HG03095 (cell line): Measurements from ENCODE around the gene FARS2.

ENCODE experiments used
- ATAC-seq: cut with Tn5 transposase; IDR thresholded peaks from one replicate; pipeline ENCODE4 v1.9.1; 2021; ENCODE audit warnings: moderate library complexity; ENCODE audit not compliant: unreplicated experiment

The FARS2 gene

DNA sequence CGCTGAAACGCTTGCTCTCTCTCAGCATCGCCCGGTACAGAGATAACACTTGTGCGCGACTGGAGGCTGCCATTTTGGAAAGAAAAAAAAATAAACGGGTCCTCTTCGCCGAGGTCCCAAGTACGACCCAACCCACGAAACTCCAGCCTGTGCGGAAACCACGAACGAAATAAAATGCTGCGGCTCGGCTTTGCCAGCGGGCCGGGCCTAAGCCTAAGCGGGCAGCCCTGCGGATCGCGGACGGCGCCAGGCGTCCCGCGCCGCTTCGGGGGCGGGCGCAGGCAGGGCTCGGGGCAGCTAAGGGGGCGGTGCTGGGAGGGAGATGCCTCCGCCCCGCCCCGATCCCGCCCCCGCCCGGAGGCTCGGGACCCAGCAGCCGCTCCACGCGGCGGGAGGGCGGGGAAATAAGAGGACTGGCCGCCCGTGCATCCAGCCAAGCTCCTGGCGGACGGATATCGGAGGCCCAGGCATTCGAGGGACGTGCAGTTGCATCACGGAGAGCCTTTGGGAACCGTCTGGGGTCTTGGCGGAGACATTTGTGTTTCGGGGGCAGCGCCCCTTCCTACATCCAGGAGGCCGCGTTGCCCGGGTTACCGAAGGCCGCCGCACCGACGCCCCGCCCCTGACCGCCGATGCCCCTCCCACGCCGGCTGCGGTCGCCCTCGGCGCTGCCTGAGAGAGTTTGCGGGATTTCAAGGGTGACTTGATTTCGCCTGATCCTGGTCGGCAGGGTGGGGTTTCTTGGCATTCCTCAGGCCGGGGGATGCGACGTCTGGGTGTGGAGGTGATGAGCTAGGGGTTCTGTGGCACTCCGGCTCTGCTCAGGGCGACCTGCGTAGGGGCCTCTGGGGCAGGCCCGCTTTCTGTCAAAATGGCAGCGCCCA lies at the start of gene FARS2, which contains the start of gene LYRM4:
TSS of gene FARS2 (plus strand) at position 853 of the 884 bp plus-strand sequence.
TSS of gene LYRM4 (minus strand) at position 290 of the 884 bp plus-strand sequence. CDS start at position 73, 217 bp downstream.
- peak; percentile 70 for ATAC-seq

DNA sequence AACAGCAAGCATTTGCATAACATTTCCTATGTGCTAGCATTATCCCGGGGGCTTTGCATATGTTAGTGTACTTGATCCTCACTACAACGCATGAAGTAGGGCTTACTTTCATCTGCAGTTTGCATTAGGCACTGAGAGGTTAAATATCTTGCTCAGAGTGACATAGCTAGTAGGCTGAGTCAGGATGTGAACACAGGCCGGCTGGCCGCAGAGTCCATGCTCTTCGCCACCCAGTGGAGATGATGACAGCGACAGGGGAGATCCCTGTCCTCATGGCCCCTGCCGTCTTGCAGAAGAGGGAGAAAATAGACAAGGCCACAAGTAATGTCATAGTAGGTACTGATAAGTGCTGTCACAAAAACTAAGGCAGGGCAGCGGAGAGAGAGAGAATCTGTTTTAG lies 47.5 kb upstream of the FARS2 start:
- ATAC-seq, result no peak

DNA sequence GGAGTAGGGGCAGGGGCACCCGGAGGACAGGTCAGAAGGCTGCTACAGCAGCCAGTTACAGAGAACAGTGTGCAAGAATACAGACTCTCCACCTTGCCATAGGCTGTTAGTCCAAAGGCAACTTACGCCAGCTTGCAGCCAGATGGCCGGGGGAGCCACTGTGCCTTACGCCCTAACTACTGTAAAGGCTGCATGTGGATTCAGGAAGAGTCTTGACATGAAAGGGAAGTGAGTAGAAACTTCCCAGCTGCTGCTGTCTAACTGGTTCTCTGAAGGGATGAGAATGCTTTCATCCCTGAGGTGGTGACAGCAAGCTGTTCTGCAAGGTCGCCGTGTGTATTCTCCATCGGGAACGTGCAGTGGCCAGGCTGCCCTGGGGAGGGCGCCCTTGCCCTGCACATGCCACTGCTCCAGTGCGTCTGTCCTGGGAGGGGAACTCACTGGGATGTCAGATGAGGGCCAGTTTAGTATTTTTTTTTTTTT lies 46.7 kb upstream of the FARS2 start:
- ATAC-seq, result no peak

DNA sequence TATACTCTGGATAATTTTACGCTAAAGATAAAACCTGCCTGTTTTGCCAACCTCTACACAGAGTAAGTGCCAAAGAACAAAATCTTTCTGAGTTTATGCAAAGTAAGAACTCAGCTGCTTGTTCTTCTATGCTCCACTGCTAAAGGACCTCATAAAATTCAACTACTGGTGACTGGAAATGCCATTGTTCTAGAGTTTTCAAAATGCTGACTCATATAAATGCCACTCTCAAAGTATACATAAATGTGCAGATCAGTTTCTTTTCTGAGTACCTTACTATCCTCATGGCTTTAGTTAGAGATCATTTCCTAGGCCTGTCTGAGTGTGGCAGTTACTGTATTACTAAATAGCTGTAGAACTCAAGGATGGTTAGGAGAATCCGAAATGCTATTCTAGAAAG lies 46.2 kb upstream of the FARS2 start:
- no peak for ATAC-seq

DNA sequence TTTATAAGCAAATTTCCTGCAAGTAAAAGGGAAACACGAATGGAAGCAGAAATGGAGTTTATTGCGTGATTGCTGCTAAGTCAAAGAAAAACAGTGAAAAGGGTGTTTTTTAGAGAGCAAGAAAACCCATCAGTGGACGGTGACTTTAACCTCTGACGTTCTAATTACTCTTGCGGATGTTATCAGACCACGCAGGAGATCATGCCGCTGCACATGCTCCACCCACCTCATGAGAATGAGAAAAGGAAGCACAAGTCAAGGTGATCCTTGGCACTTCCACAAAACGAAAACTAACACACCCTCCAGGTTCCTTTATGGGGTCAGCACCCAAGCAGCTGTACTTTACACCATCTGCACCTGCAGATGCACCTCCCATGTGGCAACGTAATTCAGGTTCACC lies 45.5 kb upstream of the FARS2 start:
- no peak for ATAC-seq

DNA sequence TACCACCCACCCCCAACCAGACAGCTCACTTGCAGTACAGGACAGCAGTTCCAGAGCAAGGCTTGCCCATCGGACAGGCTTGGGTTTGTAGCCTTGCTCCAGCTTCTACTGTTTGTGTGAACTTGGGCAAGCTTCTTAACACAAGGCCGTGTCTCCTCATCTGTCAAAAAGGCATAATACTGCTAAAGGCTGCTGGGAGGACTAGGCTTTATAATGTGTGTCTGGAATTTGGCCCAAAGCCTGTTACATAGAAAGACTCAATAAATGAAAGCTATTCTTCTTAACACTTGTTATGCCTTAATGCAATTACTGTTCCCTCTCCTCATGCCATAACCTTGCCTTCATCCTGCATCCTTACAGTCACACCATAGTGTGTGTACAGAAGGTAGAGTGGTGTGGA lies 44.0 kb upstream of the FARS2 start:
- no peak for ATAC-seq

DNA sequence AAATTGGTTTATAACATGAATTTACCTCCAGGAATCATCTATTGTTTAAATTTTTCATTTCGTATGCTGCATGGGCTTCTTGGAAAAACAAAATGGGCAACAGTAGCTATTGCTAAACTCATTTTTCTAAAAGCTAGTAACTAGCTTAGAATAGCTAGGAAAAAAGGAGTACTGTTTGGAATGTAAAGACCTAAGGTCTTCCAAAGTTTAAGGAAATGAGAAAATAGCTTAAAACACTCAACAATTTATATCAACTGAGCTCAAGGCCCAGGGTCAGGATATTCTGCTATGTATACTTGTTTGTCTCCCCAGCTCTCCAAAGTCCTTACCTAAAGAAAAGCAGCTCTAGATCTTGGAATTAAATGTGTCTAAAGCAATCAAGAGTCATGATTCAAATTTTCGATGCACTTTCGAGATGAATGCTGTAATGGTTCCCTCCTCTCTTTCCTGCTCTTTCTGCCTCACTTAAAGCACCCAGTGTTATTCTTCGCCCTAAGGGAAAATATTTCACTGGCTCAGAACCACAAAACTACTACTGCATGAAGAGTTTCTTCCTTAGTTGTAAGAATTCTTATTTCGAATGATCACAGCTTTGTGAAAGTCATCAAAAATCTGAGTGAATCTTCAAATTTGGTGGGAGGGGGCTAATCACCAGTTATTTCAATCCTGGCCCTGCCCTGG lies 42.2 kb upstream of the FARS2 start:
- no peak for ATAC-seq

DNA sequence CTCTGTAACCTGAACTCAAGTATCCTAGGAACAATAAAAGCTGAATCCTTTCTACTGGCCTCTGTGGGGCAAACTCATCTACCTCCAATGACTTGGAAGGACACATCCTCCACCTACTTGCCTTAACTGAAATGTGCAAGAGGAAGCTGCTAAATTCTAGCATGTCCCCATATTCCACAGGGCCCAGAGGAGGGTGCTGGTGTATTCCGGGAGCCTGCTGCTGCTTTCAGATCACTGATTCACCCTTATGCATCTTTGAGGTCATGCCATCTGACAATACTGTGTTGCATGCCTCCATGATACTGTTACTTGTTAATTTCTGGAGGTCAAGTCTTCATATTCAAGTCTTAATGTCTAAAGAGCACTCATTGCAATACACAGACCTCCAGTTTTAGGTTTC lies 40.9 kb upstream of the FARS2 start:
- no peak for ATAC-seq

DNA sequence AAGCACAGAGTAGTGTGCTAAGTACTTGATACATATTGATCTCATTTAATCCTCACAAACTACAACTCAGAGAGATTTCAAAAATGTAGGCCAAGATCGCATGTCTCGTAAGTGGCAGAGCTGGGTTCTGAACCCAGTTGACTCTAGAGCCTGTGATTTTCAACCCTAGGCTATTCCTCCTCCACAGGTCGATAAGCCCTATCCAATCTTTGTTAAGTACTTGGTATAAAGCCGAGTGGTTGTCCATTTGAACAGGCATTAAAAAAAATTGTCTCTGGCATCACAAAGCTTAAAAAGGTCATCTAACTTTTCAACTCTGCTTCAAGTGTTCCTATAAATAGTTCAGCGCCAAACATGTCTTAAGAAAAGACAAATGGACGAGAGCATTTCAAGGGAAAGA lies 38.0 kb upstream of the FARS2 start:
- ATAC-seq, result no peak

DNA sequence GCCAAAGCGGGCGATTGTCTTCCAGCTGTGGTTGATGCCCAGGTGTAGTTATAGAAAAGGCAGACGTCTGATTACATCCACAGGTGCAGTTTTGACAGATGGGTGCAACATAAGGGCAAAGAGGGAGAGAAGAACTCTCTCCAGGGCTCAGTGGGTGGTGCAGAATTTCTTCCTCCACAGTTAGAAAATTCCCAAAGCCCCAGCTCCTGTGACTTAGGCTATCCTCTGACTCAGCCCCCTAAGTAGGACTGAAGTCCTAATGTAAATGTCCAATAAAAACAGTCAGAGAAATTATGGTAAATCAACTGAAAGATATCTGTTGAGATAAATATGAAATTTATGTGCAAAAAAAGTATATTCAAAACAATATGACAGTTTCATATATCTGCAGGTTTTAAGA lies 32.0 kb upstream of the FARS2 start:
- ATAC-seq, result no peak

DNA sequence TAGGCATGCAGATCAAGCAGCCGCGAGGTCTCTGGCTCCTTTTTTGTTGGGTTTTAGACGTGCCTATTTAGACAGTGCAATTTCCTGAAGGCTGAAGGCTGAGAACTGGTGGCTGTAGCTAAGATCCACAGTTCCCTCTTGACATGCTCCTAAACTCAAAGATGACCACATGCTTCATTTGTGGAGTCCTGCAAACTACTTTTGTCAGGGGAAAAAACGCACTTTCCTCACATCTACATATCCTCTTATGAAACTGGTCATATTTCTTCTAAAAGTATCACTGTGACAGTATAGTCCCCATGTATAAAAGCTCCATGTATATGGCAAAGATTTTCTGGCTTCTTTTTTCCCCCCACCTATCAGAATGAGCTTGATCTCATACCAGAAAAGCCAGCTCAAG lies 31.2 kb upstream of the FARS2 start:
- no peak for ATAC-seq

DNA sequence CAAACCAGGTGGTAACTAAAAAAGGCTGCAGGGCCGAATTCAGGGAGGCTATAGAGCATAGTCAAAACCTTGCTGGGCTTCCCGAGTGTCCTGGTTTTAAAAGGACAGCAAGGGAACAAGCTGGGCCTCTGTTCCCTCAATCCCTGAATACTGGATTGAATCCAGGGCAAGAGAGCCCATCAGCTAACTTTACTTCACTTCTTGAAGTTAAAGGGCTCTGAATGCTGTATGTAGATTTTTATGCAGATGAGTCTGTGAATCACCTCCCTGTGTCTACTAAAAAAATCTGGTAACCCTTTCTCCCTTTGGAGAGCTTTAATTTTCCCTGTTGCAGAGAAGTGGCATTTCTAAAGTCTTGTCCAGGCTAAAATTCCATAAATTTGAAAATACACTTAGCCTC lies 30.0 kb upstream of the FARS2 start:
- no peak for ATAC-seq

DNA sequence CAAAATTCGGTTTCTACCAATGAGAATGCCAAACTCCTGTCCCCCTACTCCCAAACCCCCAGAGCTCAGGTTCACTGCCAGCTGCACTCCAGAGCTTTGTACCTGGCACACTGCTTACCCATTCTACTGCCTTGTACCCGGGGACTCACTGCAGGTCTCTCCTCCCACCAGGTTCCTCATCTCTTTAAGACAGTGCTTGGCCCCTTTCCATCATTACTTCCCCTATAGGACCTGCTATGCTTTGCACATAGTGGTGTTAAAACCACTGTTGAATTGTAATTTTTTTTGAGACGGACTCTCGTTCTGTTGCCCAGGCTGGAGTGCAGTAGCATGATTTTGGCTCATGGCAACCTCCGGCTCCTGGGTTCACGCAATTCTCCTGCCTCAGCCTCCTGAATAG lies 26.4 kb upstream of the FARS2 start:
- ATAC-seq, result no peak

DNA sequence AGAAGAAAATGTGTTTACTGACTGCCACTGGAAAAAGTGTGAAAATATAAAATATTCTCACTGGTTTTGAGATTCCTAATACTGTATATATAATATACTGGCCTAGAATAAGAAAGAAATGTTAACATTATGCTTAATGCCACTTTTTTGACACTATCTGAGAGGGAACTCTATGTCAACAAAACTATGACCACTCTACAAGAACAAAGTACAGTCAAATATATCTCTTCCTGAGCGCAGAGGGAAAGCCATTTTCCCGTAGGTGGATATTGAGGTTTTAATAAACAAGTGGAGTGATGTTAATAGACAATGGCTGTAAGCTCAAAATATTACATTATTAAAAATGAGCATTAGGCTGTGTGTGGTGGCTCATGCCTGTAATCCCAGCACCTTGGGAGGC lies 25.5 kb upstream of the FARS2 start:
- ATAC-seq, result no peak

DNA sequence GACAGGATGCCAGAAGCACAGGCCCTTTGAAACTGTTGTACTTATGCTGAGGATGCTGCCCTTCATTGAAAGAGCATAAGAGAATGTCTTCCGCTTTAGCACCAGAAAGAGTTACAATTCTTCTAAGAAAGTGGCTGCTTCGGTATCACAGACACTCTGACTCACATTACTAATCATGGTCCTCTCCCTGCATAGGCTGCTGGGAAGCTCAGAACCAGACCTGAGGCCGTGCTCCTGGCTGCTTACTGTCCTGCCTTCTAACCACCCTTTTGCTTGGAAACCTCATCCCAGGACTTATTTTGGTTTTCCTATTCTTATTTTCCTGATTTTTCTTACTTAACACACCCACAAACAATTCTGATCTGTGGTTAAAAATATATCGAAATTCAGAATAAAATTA lies 23.5 kb upstream of the FARS2 start:
- no peak for ATAC-seq

DNA sequence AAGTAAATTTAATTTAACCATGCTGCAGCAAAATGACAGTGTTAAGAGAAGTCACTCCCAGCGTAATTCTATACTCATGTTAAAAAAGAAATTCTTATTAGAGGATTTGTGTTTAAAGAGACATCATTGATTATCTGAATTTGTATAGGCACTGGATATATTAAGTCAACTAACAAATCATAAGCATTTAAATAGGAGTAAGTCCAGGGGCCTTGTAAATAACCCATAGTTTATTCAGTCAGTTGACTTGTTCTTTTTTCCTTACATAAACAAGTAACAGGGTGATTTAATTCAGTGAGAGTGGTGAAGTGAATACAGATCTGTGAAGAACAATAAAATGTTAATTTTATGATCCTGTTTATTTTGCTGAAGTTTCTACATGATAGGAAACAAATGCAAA lies 23.0 kb upstream of the FARS2 start:
- no peak for ATAC-seq

DNA sequence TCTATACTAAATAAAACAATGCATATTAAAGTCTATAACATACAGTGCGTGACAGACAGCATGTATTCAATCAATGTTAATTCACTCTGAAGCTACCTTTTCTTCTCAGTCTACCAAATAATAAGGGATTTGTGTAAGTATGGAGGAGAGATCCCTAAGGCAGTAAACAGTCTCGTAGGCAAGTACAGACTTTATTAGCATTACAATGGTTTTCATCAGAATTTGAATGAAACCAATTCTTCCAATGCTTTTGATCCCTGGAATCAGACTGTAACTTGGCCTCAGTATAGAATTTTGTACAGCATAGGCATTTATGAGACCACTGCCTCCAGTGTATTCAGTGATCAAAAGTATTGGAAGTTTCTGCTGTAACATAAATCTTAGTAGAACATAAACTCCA lies 20.1 kb upstream of the FARS2 start:
- ATAC-seq, result no peak

DNA sequence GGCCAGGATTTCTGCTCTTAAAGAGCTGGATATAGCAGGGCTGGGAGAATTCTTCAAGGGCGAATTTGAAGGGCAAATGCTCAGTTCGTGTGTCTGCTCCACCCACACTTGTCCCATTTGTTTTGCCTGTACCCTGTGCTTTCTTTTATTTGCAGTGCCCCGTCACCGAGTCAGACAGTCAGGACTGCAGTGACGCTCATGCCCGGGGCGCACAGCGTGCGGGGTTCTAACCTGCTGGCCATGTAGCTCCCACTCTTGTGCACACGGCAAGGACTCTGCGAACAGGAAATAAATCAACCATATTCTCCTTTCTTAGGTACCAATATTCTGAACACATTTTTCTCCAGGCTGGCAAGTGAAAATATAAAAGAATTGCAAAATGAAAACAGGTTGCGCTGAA lies 18.2 kb upstream of the FARS2 start:
- no peak for ATAC-seq

DNA sequence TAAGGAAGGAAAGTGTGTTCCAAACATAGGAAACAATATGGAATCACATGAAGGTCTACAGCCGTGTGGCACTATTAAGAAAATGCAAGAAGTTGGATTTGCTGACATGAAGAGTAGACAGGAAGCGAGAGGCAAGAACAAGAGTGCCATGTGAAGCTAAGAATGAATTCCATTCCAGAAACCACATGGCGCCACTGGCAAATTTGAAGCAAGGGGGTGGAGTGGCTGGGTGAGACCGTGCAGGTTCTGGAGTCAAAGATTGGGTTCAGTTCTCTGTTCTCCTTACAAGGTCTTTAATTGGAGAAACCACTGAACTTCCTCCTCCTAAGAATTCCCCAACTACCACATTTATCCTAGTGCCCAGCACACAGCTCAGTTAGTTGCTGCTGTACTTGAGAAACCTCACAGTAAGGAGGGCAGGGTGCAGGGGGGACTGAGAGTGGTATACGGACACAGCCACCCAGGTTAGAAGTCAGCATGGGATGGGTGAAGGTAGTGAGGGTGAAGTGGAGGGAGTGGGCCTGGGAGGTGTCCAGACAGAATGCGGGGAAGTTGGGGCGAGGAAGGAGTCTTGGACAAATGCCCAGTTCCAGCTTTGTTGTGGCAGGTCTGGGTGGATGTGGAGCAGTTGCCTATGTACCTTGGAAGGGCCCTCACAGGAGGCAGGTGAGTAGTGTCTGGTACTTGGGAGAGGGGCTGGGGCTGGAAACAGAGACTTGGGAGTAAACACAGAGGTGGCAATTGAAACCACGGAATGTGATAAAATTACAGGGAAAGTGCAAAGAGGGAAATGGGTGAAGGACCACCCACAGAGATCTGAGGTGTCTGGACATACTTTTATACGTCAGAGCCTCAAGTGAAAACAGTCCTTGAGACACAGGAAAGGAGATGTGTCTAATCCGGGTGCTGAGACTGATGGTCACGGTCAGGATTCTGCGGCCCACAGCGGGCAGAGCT lies 14.9 kb upstream of the FARS2 start:
- no peak for ATAC-seq

DNA sequence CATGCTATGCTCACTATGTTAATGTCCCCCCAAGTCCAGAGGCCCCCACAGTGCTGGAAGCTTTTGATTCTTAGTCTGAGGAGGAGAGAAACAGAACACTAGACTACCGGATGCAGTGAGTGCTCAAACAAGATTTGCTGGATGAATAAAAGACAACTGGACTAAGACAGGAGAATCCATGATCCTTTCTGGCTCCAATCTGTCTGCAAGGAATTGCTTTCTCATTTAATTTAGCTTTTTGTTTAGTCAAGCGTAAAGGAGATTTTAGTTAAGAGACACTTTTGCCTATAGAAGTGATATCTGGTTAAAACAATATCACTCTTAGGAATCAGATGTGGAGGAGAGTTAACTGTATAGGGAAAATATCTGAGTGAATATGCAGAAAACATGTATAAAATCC lies 14.1 kb upstream of the FARS2 start:
- ATAC-seq, result no peak
